GM21619 (cell line): ENCODE results near the gene UMODL1.

Source experiments
- ATAC-seq: cut with Tn5 transposase; IDR thresholded peaks from one replicate; pipeline ENCODE4 v1.9.1; 2021; ENCODE audit not compliant: unreplicated experiment

UMODL1 gene

DNA sequence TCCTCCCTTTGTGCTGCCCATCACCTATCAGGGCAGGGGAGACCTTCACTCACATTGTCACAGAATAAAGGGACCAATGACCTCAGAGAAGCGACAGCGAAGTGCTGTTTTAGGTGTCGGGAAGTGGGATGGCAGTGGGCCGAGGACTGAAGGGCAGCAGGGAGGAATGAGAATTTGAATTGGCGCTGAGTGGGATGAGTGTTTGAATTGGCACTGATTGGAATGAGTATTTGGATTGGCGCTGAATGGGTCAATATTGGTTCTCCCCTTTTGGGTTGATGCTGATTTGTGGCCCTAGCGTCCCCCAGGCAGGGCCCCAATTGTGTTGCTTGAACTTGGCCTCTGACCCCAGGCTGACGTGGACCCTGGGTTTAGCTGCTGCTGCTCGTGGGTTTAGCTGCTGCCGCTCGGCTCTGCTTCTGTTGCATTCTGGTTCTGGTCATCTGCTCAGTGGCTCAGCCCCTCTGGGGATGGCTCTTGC is 12.4 kb upstream of the UMODL1 start:
- no peak for ATAC-seq

DNA sequence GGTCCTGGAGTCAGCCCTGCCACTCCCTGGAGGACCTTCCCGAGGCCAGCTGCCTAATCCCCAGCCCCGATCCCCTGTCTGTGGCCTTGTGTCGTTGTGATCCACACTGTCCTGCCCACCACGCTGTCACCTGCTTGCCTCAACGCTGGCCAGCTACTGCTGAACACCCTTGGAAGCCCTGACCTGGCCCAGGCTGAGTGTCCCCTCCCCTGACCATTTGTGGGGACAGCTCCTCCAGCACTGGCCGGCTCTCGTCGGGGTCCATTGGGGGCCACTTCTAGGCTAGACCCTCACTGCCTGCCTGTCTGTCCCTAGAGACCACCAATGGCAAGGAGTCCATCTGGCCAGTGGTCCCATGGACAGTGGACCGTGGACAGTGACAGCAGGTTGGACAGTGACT is 12.0 kb upstream of the UMODL1 start:
- no peak for ATAC-seq

DNA sequence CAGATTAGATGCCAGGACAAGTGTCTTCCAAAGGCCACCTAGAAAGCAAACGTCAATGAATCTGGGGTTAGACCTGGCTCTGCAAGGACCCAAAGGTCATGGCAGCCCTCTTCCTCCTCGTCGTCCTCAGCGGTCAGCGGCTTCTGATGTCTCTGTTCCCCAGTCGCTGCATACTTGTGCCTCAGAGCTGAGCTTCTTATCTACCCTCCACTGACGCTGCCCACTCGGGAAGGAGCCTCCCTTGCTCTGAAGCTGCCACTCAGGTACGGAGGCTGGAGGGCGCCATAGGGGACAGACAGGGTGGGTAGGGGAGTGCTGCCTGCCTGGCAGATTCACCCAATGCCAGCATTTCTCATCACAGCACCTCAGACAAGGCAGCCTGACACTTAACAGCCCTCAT is 11.4 kb upstream of the UMODL1 start:
- no peak for ATAC-seq

GRCh38 chr21:42060166-42060565 is 11.0 kb upstream of the UMODL1 start:
- ATAC-seq, result no peak

- ATAC-seq, result peak; percentile 40
These were observed 9.7 kb upstream of the UMODL1 start for GRCh38 chr21:42061195-42061985.

DNA sequence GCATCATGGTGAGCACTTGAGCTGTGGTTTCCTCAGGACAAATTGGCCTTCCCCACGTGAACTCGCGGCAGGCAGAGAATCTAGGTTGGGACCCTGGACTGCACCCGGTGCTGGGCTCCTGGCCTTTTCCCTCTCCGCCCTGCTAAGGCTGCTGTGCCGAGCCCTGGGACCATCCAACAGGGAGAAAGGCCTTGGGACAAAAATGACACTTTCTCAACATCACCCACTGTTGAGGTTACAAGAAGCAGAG is 9.2 kb upstream of the UMODL1 start:
- no peak for ATAC-seq

DNA sequence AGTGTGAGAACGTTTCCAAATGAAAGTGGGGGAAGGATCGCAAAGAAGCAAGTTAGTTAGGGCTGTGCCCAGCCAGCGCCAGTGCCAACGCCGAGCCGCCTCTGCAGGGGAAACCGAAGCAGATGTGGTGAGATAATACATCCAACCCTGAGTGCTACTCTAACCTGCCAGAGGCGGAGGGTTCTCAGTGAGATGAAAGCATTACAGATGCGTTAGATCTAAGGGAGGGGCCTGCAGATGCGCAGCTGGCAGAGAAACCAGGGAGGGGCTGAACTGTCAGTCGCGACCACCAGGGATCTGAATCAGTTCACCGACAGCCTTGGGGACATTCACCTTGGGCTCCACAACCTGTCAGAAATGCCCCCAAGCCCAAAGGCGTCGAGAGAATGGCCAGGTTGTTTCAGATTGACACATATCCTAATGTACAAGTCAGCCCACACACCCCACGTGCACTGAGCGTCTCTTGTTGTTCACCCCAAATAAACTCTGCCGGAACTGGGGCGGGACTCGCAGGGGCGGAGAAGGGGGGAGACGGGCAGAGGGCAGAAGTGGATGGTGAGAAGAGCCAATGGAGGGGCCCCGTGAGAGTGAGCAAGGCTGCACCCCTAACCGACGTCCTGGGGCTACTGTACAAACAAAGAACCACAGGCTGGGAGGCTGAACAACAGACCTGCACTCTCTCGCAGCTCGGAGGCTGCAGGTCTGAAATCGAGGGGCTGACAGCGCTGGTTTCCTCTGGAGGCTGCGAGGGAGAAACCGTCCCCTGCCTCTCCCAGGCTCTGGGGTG is 8.7 kb upstream of the UMODL1 start:
- ATAC-seq, result peak; percentile 49

- no peak for ATAC-seq
These were observed 7.9 kb upstream of the UMODL1 start for GRCh38 chr21:42063191-42063570.

- ATAC-seq, result no peak
These were observed 7.3 kb upstream of the UMODL1 start for GRCh38 chr21:42063571-42064521.

DNA sequence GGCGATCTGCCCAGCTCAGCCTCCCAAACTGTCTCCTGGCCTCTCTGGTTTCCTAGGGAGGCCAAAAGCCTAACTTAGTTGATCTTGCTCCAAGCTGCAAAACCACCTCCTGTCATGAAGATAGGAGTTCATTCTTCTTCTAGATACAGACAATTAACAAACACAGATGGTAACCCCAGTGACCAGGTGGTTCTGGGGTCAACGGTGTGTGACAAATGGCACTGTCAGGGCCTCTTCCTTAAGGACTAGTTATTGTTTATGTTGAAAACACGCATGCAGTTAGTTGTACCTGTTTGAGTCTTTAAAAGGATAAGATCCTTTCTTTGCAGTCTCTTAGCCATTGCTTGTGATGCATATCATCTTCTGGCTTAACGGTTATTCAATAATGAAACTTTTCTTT is 4.6 kb upstream of the UMODL1 start:
- no peak for ATAC-seq

DNA sequence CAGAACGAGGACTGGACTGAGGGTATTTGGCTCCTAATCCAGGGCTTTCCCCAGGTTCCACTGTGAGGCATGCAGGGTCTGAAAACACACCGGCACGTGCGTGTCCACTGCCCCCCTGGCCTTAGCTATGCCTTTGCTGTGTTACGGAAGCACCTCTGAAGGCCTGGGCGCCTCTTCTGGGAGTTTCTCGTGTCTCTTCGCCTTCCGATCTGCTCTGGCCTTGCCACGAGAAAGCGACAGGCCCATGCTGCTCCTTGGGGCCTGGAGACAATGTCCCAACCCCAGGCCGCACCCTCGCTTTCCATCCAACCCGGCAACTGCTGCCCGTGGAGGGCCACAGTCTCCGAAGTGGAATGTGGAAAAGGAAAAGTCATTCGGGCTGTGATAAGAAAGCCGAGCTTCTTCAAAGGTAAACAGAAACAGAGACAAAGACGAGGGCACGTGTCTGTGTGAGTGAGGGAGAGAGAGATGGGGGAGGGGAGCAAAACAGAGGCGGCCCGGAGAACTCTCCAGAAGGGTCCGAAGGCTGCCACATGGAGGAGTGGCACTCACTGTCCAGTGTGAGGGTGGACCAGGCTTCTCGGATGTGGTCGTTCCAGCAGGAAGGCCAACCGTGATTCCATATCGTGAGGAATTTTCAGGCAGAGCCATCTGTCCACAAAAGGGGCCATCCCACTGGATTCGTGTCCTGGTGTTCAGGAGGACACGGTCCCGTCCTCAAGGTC is 3.4 kb upstream of the UMODL1 start:
- ATAC-seq, result no peak

DNA sequence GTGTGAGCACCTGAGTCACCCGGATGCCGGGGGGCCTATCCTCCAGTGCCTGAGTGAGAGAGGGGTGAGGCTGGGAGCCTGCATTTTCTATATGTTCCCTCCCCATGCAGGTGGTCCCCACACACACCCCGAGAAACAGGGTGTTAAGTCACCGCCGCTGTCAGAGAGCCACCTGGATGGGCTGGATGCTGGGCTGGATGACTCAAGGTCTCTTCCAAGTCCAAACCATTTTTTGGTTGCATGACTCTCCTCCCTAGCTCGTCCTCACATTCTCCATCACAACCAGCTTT is 2.9 kb upstream of the UMODL1 start:
- no peak for ATAC-seq

DNA sequence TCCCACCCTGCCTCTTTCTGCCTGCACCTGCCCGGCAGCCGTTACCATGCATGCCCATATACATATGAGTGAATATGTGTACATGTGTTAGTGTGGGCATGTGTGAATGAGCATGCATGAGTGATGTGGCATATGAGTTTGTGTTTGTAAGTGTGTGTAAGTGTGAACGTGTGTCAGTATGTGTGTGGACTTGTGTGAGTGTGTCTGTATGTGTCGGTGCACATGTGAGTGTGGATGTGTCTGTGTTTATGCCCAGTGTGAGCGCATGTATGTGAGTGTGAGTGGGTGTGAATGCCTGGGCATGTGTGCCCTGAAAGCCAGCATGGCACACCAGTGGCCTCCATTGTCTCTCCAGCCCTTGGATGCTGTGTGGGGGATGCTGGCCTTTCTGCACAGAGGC is 2.5 kb upstream of the UMODL1 start:
- no peak for ATAC-seq

DNA sequence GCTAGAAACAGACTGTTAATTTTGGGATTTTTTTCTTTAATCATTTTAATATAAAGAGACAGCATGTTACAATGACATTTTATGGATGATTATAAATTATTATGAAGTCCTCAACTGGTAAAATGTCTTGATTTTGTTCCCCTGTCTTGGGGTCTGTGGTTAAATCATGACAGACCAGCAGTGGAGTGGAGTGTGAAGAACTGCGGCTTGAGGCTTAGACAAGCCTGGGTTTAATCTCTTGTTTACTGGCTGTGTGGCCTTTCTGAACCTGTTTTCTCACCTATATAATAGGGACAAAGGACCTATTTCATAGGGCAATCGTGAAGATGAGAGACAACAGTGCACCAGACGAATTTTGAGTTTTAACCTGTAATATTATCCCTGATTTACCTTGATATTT is 1.8 kb upstream of the UMODL1 start:
- ATAC-seq, result no peak

DNA sequence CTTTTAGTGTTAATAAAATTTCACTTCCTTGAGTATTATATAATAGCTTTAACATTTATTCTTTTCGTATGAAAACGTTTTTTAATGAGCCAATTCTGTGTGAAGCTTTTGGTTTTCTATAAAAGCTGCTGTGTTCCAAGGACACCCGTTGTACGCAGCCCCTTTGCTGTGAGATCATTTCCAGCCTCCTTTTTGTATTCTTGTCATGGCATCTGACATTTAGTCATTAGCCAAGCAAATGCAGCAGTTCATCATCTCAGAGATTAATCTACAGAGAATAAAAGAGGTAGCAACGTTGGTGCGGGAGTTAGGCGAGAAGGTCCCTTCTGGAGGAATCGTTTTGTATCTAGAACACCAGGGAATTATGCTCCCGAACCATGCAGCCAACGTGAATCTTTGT is 1.3 kb upstream of the UMODL1 start:
- ATAC-seq, result no peak

DNA sequence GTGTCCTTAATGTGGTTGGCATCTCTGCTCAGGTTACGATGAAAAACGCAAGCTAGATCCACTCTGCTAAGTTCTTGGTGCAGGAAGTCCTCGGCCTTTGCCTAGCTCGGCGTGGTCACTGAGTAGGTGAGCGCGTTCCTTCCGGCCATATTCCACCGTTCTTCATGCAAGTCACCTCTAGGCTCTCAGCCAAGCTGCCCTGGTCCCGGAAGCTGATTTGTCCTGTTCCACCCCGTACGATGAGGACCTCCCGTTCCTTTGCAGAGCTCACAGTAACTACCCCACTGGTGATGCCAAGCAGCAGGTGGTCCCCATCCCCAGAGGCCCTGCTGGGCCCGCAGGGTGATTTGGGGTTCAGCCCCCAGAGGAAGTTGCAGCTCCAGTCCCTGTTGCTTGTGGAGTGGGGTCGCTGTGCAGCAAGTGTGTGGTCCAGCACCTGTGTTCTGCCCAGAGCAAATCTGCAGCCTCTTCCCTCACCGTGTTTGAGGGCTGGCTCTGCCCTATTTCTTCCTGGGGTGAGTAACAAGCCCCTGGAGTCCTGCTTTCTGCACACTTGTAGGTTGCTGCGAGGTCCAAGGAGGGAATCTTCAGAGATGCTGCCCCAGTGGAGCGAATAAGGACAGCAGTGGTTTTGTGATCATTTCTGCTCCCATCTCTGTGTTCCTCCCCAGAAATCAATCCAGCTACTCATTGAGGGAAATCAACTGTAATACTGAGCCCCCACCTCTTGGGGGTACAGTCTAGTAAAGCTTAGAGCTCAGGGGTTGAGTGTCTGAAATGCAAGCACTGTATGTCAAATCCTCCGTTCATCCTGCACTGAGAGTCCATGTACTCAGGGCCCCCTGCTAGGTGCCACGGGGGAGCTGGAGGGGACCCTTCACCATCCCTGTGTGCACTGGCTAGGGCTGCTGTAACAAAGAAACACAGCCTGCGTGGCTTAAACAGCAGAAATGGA is 2.3 kb downstream of the UMODL1 start:
- ATAC-seq, result no peak

DNA sequence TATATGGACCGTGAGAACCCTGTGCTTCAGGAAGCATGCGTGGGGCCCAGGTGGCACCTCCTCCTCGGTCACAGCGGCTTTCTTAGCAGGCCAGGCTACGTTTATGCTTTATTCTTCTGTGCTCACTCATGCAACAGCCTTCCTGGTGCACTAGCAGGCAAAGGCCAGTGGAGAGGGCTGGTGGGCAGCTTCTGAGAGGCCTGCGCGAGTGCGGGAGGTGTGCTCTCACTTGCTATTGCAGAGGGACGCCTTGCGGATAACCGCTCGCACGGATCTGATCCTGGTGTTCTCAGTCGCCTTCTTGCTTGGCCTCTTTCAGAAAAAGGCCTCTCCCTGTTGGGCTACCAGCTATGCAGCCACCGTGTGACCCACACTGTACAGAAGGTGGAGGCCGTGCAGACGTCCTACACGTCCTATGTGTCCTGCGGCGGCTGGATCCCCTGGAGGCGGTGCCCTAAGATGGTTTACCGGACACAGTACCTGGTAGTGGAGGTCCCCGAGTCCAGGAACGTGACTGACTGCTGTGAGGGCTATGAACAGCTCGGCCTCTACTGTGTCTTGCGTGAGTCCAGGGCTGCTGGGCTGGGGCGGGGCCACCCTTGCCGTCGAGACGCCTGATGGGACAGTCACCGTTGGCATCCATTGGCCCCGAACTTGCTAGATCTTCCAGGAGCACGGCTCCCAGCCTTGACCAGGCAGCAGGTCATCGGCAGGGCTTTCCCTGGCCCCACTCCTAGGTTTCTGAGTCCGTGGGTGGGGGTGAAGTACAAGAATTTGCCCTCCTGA is 4.8 kb downstream of the UMODL1 start:
- no peak for ATAC-seq

DNA sequence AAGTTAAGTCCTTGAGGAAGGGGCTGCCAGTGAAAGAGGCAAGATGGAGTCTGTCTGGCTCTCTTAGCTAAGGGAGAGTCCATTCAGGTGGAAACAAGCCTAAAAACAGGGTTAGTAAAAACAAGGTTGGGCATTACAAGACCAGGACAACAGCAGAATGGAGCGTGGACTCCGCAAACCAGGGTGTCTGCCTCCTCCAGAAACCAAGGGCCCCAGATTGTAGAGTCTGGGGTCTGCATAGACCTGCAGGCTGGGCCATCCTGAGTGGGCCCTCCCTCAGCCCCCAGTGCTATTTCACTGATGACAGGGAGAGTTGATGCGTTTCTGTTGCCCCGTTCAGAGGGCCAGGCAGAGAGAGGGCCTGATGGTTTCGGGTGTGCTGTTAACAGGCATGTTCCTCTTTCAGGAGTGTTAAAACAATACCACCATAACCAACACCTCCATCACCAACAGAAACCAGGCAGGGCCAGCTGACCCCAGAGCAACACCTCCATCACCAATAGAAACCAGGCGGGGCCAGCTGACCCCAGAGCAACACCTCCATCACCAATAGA is 6.6 kb downstream of the UMODL1 start:
- peak; percentile 93 for ATAC-seq
